HCT116 (cell line): ENCODE data around the gene RCAN2.

Experiments used
- CEBPB ChIP-seq: IDR thresholded peaks from 2 replicates; pipeline ENCODE4 v1.6.1; 2012; ENCODE audit warnings: low read depth
- EZH2 ChIP-seq: fragments of 200-600 bp; sonication (generic); IDR thresholded peaks from 2 replicates; pipeline ENCODE4 v1.6.1; 2017; ENCODE audit warnings: antibody characterized with exemption, mixed run types
- EZH2phosphoT487 ChIP-seq: fragments of 200-600 bp; IDR thresholded peaks from 2 replicates; pipeline ENCODE4 v1.6.1; 2018; ENCODE audit warnings: antibody characterized with exemption, borderline replicate concordance
- FOSL1 ChIP-seq: IDR thresholded peaks from 2 replicates; pipeline ENCODE4 v1.6.1; 2012; ENCODE audit warnings: low read depth
- JUND ChIP-seq: IDR thresholded peaks from 2 replicates; pipeline ENCODE4 v1.6.1; 2012
- POLR2A ChIP-seq: IDR thresholded peaks from 2 replicates; pipeline ENCODE4 v1.7.0; 2011; ENCODE audit warnings: borderline replicate concordance; ENCODE audit not compliant: insufficient read depth, insufficient read length; ENCODE audit errors: extremely low read depth
- SIN3A ChIP-seq: IDR thresholded peaks from 2 replicates; pipeline ENCODE4 v1.6.1; 2012; ENCODE audit warnings: low read depth
- TF ChIP-seq, protein P1 (sequence below), 3 experiments: fragments of 200-600 bp in 1 of 3; sonication (generic) in 1 of 3; IDR thresholded peaks in 2 of 3; conservative IDR thresholded peaks in 1 of 3; 2 replicates each; pipeline ENCODE4 v1.5.1; 2012 to 2017; ENCODE audit warnings: low read depth in 2 of 3, low read length in 2 of 3, antibody characterized with exemption in 1 of 3, borderline replicate concordance in 1 of 3, control low read depth in 1 of 3, mild to moderate bottlenecking in 1 of 3, mixed read lengths in 1 of 3, mixed run types in 1 of 3, moderate library complexity in 1 of 3; ENCODE audit not compliant: insufficient read depth in 1 of 3
- TF ChIP-seq, protein P2 (sequence below): IDR thresholded peaks from 2 replicates; pipeline ENCODE4 v1.6.1; 2012
- TF ChIP-seq, protein P3 (sequence below): IDR thresholded peaks from 2 replicates; pipeline ENCODE4 v1.6.1; 2012
- TF ChIP-seq, protein P4 (sequence below): IDR thresholded peaks from 2 replicates; pipeline ENCODE4 v1.6.1; 2012; ENCODE audit warnings: low read depth

DNA sequence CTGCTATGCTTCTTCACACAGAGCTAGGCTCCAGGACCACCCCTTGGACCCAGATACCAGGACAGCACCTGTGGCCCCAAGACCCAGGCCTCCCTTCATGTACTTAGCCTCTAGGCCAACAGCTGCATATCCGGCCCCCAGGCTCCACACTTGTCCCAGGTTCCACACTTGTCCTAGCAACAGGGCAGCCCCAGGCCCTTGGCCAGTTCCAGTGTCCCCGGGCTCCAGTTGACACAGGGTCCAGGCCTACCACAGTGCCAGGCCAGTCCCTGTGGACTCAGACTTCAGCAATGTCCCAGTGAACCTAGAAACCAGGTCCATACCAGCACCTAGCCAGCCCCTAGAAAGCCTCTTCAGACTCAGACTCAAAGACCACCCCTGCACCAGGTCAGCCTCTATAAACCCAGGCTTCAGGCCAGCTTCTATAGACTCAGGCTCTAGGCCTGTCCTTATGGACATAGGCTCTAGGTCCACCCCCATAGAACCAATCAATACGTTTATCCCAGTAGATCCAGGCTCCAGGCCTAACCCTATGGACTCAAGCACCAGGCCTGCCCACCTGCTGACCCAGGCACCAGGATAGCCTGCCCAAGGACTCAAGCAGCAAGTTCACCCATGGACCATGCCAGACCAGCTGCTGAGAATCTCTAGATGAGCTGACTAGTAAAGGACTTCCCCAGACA, 46.3 kb downstream of the RCAN2 start:
- TF ChIP-seq, protein P1, sequence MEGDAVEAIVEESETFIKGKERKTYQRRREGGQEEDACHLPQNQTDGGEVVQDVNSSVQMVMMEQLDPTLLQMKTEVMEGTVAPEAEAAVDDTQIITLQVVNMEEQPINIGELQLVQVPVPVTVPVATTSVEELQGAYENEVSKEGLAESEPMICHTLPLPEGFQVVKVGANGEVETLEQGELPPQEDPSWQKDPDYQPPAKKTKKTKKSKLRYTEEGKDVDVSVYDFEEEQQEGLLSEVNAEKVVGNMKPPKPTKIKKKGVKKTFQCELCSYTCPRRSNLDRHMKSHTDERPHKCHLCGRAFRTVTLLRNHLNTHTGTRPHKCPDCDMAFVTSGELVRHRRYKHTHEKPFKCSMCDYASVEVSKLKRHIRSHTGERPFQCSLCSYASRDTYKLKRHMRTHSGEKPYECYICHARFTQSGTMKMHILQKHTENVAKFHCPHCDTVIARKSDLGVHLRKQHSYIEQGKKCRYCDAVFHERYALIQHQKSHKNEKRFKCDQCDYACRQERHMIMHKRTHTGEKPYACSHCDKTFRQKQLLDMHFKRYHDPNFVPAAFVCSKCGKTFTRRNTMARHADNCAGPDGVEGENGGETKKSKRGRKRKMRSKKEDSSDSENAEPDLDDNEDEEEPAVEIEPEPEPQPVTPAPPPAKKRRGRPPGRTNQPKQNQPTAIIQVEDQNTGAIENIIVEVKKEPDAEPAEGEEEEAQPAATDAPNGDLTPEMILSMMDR (IDR thresholded peaks at IDR 0.05 in 2 of 3, conservative IDR thresholded peaks at IDR 0.05 in 1 of 3; ENCODE audit: borderline replicate concordance in 1 of 3, insufficient read depth in 1 of 3, low read depth in 2 of 3, low read length in 2 of 3) = no peak
- TF ChIP-seq FOSL1 (no peak), SIN3A (no peak), POLR2A (no peak), JUND (no peak), CEBPB (no peak), EZH2phosphoT487 (no peak), EZH2 (no peak)
- TF ChIP-seq, protein P2, sequence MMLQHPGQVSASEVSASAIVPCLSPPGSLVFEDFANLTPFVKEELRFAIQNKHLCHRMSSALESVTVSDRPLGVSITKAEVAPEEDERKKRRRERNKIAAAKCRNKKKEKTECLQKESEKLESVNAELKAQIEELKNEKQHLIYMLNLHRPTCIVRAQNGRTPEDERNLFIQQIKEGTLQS = no peak
- TF ChIP-seq, protein P3, sequence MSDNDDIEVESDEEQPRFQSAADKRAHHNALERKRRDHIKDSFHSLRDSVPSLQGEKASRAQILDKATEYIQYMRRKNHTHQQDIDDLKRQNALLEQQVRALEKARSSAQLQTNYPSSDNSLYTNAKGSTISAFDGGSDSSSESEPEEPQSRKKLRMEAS = no peak
- TF ChIP-seq, protein P4, sequence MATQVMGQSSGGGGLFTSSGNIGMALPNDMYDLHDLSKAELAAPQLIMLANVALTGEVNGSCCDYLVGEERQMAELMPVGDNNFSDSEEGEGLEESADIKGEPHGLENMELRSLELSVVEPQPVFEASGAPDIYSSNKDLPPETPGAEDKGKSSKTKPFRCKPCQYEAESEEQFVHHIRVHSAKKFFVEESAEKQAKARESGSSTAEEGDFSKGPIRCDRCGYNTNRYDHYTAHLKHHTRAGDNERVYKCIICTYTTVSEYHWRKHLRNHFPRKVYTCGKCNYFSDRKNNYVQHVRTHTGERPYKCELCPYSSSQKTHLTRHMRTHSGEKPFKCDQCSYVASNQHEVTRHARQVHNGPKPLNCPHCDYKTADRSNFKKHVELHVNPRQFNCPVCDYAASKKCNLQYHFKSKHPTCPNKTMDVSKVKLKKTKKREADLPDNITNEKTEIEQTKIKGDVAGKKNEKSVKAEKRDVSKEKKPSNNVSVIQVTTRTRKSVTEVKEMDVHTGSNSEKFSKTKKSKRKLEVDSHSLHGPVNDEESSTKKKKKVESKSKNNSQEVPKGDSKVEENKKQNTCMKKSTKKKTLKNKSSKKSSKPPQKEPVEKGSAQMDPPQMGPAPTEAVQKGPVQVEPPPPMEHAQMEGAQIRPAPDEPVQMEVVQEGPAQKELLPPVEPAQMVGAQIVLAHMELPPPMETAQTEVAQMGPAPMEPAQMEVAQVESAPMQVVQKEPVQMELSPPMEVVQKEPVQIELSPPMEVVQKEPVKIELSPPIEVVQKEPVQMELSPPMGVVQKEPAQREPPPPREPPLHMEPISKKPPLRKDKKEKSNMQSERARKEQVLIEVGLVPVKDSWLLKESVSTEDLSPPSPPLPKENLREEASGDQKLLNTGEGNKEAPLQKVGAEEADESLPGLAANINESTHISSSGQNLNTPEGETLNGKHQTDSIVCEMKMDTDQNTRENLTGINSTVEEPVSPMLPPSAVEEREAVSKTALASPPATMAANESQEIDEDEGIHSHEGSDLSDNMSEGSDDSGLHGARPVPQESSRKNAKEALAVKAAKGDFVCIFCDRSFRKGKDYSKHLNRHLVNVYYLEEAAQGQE = no peak
